Panc1 (cell line): ENCODE results near the gene C3orf49. TPM values are rescaled to one million over a fixed set of nuclear protein-coding genes. Genes with fewer than 3 reads are reported as not detected.

Experiments used
- ATAC-seq: fragments of 200-7000 bp; cut with Tn5 transposase; 2 replicates; pipeline ENCODE4 v1.9.1; 2020; ENCODE audit warnings: mild to moderate bottlenecking, moderate library complexity
- BruUV-seq: library from RNA; stranded (reverse); fragments of 400-500 nt; replicated peaks from 2 replicates; lab custom pipeline; 2021; lab: Mats Ljungman, UMichigan
- CTCF ChIA-PET: fragments of 300-600 bp; sonication (Branson Sonifier 250); formaldehyde crosslinking; loops from one replicate; lab custom pipeline; 2022; ENCODE audit warnings: antibody characterized with exemption; lab: Charles Lee
- POLR2A ChIA-PET: fragments of 300-600 bp; sonication (Branson Sonifier 250); formaldehyde crosslinking; loops from one replicate; lab custom pipeline; 2022; ENCODE audit warnings: antibody characterized with exemption; lab: Charles Lee
- DNase-seq: peaks from one replicate; pipeline ENCODE4 v3.0.0-alpha.2; 2010; ENCODE audit warnings: low read depth, low spot score
- H3K27ac ChIP-seq: 2 replicates; pipeline ENCODE4 v1.5.1; 2011; ENCODE audit warnings: mild to moderate bottlenecking, low read length, inconsistent platforms
- H3K27me3 ChIP-seq: fragments of 200-500 bp; sonication (Bioruptor generic); 2 replicates; pipeline ENCODE4 v1.6.0; 2014; ENCODE audit warnings: low read length, inconsistent platforms; ENCODE audit not compliant: control insufficient read depth, insufficient read depth
- H3K36me3 ChIP-seq: fragments of 200-500 bp; sonication (Bioruptor generic); 2 replicates; pipeline ENCODE4 v1.5.1; 2014; ENCODE audit warnings: inconsistent platforms, mild to moderate bottlenecking, low read length, moderate library complexity; ENCODE audit not compliant: control insufficient read depth, insufficient read depth
- H3K4me1 ChIP-seq: 2 replicates; pipeline ENCODE4 v1.5.1; 2011; ENCODE audit warnings: inconsistent platforms, mild to moderate bottlenecking, low read length, moderate library complexity; ENCODE audit not compliant: control insufficient read depth, insufficient read depth
- H3K4me3 ChIP-seq, 2 experiments: 2 replicates each; pipeline ENCODE4 v1.5.1; 2011 to 2012; ENCODE audit warnings: low read depth in 2 of 2, low read length in 2 of 2, mild to moderate bottlenecking in 2 of 2, inconsistent platforms in 1 of 2, moderate library complexity in 1 of 2
- H3K9me3 ChIP-seq: fragments of 200-500 bp; sonication (Bioruptor generic); 2 replicates; pipeline ENCODE4 v1.5.1; 2014; ENCODE audit warnings: low read depth, mild to moderate bottlenecking, inconsistent platforms, low read length, moderate library complexity; ENCODE audit not compliant: control insufficient read depth, insufficient read depth
- CTCF ChIP-seq: fragments of 450-650 bp; IDR thresholded peaks from 2 replicates; pipeline ENCODE4 v1.5.1; 2017; ENCODE audit warnings: mild to moderate bottlenecking
- POLR2AphosphoS5 ChIP-seq: IDR thresholded peaks from 2 replicates; pipeline ENCODE4 v1.6.1; 2012; ENCODE audit warnings: mild to moderate bottlenecking, low read depth, low read length, moderate library complexity
- REST ChIP-seq, 2 experiments: IDR thresholded peaks; 2 replicates each; pipeline ENCODE4 v1.6.1; 2011 to 2012; ENCODE audit warnings: low read depth in 2 of 2, control low read depth in 1 of 2, low read length in 1 of 2, mild to moderate bottlenecking in 1 of 2, moderate library complexity in 1 of 2; ENCODE audit not compliant: insufficient read depth in 1 of 2
- SIN3A ChIP-seq: IDR thresholded peaks from 2 replicates; pipeline ENCODE4 v1.6.1; 2012; ENCODE audit warnings: low read depth, mild to moderate bottlenecking, low read length, moderate library complexity, borderline replicate concordance; ENCODE audit not compliant: insufficient read depth
- TCF7L2 ChIP-seq: IDR thresholded peaks from 2 replicates; pipeline ENCODE4 v1.6.1; 2011; ENCODE audit warnings: mild to moderate bottlenecking, low read depth, low read length, inconsistent platforms
- in situ Hi-C: cut with HindIII; loops from 2 replicates; pipeline ENCODE4 v1.10.0; 2016; ENCODE audit warnings: low sequenced_read_pairs, low pct_unique_long_range_greater_than_20kb
- intact Hi-C: fragments of 100-400 bp; cut with micrococcal nuclease; formaldehyde crosslinking; loops from one replicate; pipeline ENCODE4 v1.10.0; 2022; ENCODE audit not compliant: unreplicated experiment
- total RNA-seq: library from RNA; stranded (reverse); gene quantifications from one replicate; pipeline ENCODE4 v1.2.1, GENCODE V29; 2021; ENCODE audit not compliant: unreplicated experiment

The C3orf49 gene
- total RNA-seq, 1 experiment from 2014 or later, result not detected

- ChIA-PET CTCF (interaction anchor here (0.5 kb wide), 1 partner anchor 10 kb away, joined by 4 read pairs; no protein-coding TSS in a partner anchor), POLR2A (interaction anchor here (0.7 kb wide), 1 partner anchor 14 kb away, joined by 3 read pairs; no protein-coding TSS in a partner anchor)
- Histone ChIP-seq H3K4me1 (no peaks in the 10 kb centered on the region), H3K27ac (no peak overlapping the region), H3K36me3 (no peaks in the 10 kb centered on the region), H3K9me3 (no peaks in the 10 kb centered on the region), H3K4me3 (no peak overlapping the region), H3K27me3 (no peaks in the 10 kb centered on the region)
- BruUV-seq, result no TSS peak
- in situ Hi-C loops (no loop called here), intact Hi-C loops (no loop called here)
- TF ChIP-seq CTCF, result no peak
- TF ChIP-seq REST (IDR thresholded peaks at IDR 0.05; ENCODE audit: insufficient read depth in 1 of 2, low read depth in 2 of 2, low read length in 1 of 2), result no peak
- no peak for TF ChIP-seq SIN3A
- no peak for TF ChIP-seq POLR2AphosphoS5
- no peak for TF ChIP-seq TCF7L2
- no peak for DNase-seq
- no peak for ATAC-seq
These were observed 76.5 kb downstream of the C3orf49 start for GRCh38 chr3:63895422-63896189.

GRCh38 chr3:63896332-63897030 lies 77.4 kb downstream of the C3orf49 start:
- Histone ChIP-seq H3K4me3 (no peak overlapping the region), H3K4me1 (no peaks in the 10 kb centered on the region), H3K9me3 (no peaks in the 10 kb centered on the region), H3K36me3 (no peaks in the 10 kb centered on the region), H3K27ac (no peak overlapping the region), H3K27me3 (no peaks in the 10 kb centered on the region)
- DNase-seq (no peak), ATAC-seq (no peak)
- in situ Hi-C loops (no loop called here), intact Hi-C loops (no loop called here)
- CTCF ChIA-PET, result no interaction called here
- POLR2A ChIA-PET, result no interaction called here
- BruUV-seq, result no TSS peak
- no peak for TF ChIP-seq CTCF
- TF ChIP-seq POLR2AphosphoS5, result no peak
- TF ChIP-seq TCF7L2, result no peak
- no peak for TF ChIP-seq SIN3A
- no peak for TF ChIP-seq REST (IDR thresholded peaks at IDR 0.05; ENCODE audit: insufficient read depth in 1 of 2, low read depth in 2 of 2, low read length in 1 of 2)
